Progenitor cell of endocrine pancreas (in vitro differentiated cells): ENCODE results near the gene PLGRKT. TPM values are rescaled to one million over a fixed set of nuclear protein-coding genes. Genes with fewer than 3 reads are reported as not detected.

Source experiments
- DNase-seq: peaks from one replicate; pipeline ENCODE4 v3.0.0; 2021; ENCODE audit warnings: low spot score; ENCODE audit not compliant: unreplicated experiment
- H3K27ac Mint-ChIP-seq: 2 replicates; pipeline ENCODE4 v1.8.0; 2021; ENCODE audit warnings: mild to moderate bottlenecking, moderate library complexity, mixed read lengths
- H3K27me3 Mint-ChIP-seq: 2 replicates; pipeline ENCODE4 v1.8.0; 2021; ENCODE audit warnings: mixed read lengths
- H3K36me3 Mint-ChIP-seq: 2 replicates; pipeline ENCODE4 v1.8.0; 2022; ENCODE audit warnings: mixed read lengths; ENCODE audit not compliant: insufficient read depth
- H3K4me1 Mint-ChIP-seq: 2 replicates; pipeline ENCODE4 v1.8.0; 2021; ENCODE audit warnings: low read depth, mixed read lengths
- H3K4me3 Mint-ChIP-seq: 2 replicates; pipeline ENCODE4 v1.8.0; 2021; ENCODE audit warnings: low read depth, mild to moderate bottlenecking, moderate library complexity, mixed read lengths
- H3K9me3 Mint-ChIP-seq: 2 replicates; pipeline ENCODE4 v1.8.0; 2021; ENCODE audit warnings: low read depth, mixed read lengths
- CTCF ChIP-seq: fragments of 200-600 bp; sonication (generic); IDR thresholded peaks from one replicate; pipeline ENCODE4 v1.5.0; 2021; ENCODE audit warnings: antibody characterized with exemption, mild to moderate bottlenecking; ENCODE audit not compliant: unreplicated experiment
- total RNA-seq: library from RNA; stranded (reverse); gene quantifications from 2 replicates; pipeline ENCODE4 v1.2.1, GENCODE V29; 2021

PLGRKT gene
- total RNA-seq, 1 donor from 2014 or later, result 18.9 TPM

GRCh38 chr9:5389109-5389732 lies 48.5 kb downstream of the PLGRKT start:
- Mint-ChIP-seq H3K36me3 (no peaks in the 10 kb centered on the region), H3K27ac (no peak overlapping the region), H3K4me3 (no peak overlapping the region), H3K4me1 (no peaks in the 10 kb centered on the region), H3K9me3 (no peaks in the 10 kb centered on the region), H3K27me3 (no peaks in the 10 kb centered on the region)
- TF ChIP-seq CTCF, result no peak
- no peak for DNase-seq

GRCh38 chr9:5388026-5388819 lies 49.5 kb downstream of the PLGRKT start:
- Mint-ChIP-seq H3K4me1 (no peaks in the 10 kb centered on the region), H3K27ac (no peak overlapping the region), H3K36me3 (no peaks in the 10 kb centered on the region), H3K9me3 (no peaks in the 10 kb centered on the region), H3K4me3 (no peak overlapping the region), H3K27me3 (no peaks in the 10 kb centered on the region)
- TF ChIP-seq CTCF, result no peak
- DNase-seq, result no peak

- no peak for TF ChIP-seq CTCF
- no peak for DNase-seq
- no peaks in the 10 kb centered on the region for H3K36me3 Mint-ChIP-seq
- no peaks in the 10 kb centered on the region for H3K27me3 Mint-ChIP-seq
- H3K9me3 Mint-ChIP-seq, result no peaks in the 10 kb centered on the region
- no peaks in the 10 kb centered on the region for H3K4me1 Mint-ChIP-seq
- H3K4me3 Mint-ChIP-seq, result no peak overlapping the region
- no peak overlapping the region for H3K27ac Mint-ChIP-seq
Observed at GRCh38 chr9:5384436-5384835, 53.3 kb downstream of the PLGRKT start.

- Mint-ChIP-seq H3K4me1 (no peaks in the 10 kb centered on the region), H3K27ac (no peak overlapping the region), H3K27me3 (no peaks in the 10 kb centered on the region), H3K4me3 (no peak overlapping the region), H3K9me3 (no peaks in the 10 kb centered on the region), H3K36me3 (no peaks in the 10 kb centered on the region)
- no peak for DNase-seq
- TF ChIP-seq CTCF, result no peak
Observed at GRCh38 chr9:5382479-5382878, 55.2 kb downstream of the PLGRKT start.

- TF ChIP-seq CTCF, result no peak
- Mint-ChIP-seq H3K36me3 (no peaks in the 10 kb centered on the region), H3K27ac (no peak overlapping the region), H3K4me1 (peaks cover 7% of the 10 kb centered on the region), H3K9me3 (no peaks in the 10 kb centered on the region), H3K4me3 (no peak overlapping the region), H3K27me3 (no peaks in the 10 kb centered on the region)
- DNase-seq, result no peak
Observed at GRCh38 chr9:5375790-5376477, 61.8 kb downstream of the PLGRKT start.
